Sigmoid colon (tissue), 4 donors: ENCODE results near the gene ZAP70.

Experiments
- CTCF ChIP-seq, 4 experiments: fragments of 450-650 bp in 3 of 4; fragments of 200-600 bp in 1 of 4; IDR thresholded peaks; one replicate each; pipeline ENCODE4 v1.5.1; 2016 to 2019; ENCODE audit warnings: antibody characterized with exemption in 4 of 4, mild to moderate bottlenecking in 3 of 4, moderate library complexity in 2 of 4
- EP300 ChIP-seq, 4 donors: sonication (generic); formaldehyde crosslinking; IDR thresholded peaks; one replicate each; pipeline ENCODE4 v1.6.1; 2017; ENCODE audit warnings: antibody characterized with exemption in 4 of 4
- POLR2A ChIP-seq, 2 donors: fragments of 450-650 bp; IDR thresholded peaks; one replicate each; pipeline ENCODE4 v1.6.1; 2016; ENCODE audit warnings: antibody characterized with exemption in 2 of 2, mild to moderate bottlenecking in 2 of 2, moderate library complexity in 2 of 2
- POLR2AphosphoS5 ChIP-seq, 4 donors: sonication (generic); formaldehyde crosslinking; IDR thresholded peaks; one replicate each; pipeline ENCODE4 v1.6.1; 2017; ENCODE audit warnings: antibody characterized with exemption in 4 of 4

- TF ChIP-seq CTCF (IDR thresholded peaks at IDR 0.05) (no peak), POLR2AphosphoS5 (IDR thresholded peaks at IDR 0.05) (no peak), POLR2A (IDR thresholded peaks at IDR 0.05) (no peak), EP300 (IDR thresholded peaks at IDR 0.05) (no peak)
These were observed 28.3 kb downstream of the ZAP70 start for GRCh38 chr2:97741686-97742085.
